ENCODE results near the gene TIE1.
A peak's percentile ranks its signal among the peaks of the same experiment; 100 is the strongest.
"Not testable (repeated sequence)": the region's sequence is repeated elsewhere in the genome, so short reads cannot be mapped to it uniquely, and the experiment has no call there.

Gene TIE1

DNA sequence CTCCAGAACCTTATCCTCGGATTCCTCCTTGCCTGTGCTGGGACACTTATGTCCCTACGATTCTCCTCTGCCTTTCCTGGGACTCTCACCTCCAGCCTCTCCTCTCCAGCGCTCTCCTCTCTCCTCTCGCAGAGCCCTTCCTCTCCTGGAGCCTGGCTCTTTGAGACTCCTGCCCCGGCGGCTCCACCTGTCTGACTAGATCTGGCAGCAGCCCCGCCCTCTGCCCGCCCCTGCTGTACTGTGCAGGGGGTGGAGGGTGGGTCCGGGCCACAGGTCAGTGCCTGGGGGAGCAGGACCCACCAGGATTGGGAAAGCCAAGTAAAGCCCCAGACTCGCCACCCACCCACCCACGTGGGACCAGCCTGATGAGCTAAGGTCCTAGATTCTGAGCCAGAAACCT is 65.4 kb downstream of the TIE1 start:
- peak; percentile 98 for DNase-seq

DNA sequence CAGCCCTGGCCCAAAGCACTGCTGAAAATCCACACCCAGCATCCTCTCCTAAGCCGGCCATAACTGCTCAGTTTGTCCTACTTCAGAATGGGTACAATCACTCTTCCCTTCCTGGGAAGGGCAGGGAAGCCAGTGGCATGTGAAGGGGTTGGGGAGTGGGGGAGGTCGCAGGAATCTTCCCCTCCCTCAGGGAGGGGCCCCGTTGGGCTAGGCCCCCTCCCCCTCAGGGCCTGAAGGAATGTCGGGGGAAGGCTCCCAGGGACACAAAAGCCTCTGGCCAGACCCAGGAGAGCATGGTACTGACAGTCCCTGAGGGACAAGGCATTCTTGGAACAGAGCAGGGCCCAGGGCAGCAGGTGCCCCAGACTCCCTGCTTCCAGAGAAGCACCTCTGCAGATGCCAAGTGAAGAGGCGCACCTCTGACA is 65.8 kb downstream of the TIE1 start:
- DNase-seq = peak; percentile 89

DNA sequence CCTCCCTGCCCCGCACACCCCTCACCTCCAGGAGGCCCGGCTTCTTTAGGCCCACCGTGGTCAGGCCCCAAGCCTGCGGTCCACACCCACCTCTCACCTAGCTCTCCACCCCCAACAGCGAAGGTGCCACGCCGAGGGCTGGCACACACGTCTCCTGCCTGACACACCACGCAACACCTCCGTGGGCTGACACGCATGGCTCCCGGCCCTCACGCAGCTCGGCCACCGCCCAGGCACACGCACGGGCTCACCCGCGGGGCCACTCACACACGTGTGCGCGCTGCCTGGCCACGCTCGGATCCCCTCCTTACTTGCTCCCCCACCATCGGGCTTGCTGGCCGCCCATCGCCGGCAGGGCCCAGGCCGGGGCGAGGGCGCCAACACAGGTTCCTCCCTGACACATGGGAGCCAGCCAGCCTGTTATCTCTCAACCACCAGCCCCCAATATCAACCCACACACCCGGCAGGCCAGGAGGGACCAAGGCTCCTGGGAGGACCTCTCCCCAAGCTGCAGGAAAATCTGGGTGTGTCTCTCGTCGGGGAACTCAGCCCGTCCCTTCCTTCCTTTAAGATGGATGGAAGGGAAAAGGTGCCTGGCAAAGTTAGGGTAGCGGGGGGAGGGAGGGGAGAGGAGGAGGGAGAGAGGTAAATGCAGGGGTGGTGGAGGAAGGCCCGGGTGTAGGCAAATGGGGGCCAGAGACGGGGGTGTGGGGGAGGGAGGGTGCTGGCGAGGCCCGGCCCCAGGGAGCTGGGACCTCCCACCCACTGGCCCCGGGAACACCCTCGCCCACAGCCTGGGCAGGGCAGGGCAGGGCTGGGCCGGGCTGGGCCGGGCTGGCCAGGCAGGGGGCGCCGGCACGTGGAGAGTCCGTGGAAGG is 66.5 kb downstream of the TIE1 start:
- peak; percentile 97 for DNase-seq

DNA sequence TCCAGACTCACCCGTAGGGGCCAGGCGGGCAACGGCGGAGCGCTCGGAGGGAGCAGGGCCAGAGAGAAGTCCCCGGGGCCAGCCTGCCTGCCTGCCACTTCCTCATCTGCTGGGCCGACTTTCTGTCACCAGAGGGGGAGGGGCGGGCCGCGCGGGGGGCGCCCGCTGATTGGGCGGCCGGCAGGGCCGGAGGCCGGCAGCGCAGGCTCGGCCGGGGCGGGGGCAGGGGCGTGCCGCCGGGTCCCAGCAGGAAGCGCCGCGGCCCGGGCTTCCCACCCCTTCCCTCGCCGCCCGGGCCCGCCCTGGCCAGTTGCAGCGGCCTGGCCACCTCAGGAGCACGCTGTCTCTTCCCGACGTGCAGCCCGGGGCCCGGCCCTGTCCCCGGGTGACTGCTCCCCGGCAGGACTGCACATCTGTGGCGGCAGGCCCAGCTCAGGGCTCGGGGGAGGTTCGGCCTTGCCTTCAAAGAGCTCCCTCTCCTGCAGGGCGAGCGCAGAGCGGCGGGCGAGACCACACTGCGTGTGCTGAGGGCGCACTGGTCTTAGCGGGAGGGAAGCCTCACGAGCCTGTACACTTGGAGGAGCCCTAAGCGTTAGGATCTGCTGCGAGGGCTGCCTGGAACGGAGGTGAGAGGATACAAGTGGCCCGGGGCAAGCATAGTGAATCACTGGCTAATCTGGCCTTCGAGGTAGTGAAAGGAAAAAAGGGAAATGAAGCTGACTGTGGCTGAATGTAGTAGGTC is 67.3 kb downstream of the TIE1 start, which contains the start of gene ELOVL1:
TSS of gene ELOVL1 (minus strand) at position 108 of the 742 bp plus-strand sequence. CDS start 2,402 bp downstream, outside the sequence.
- peak; percentile 100 for DNase-seq

DNA sequence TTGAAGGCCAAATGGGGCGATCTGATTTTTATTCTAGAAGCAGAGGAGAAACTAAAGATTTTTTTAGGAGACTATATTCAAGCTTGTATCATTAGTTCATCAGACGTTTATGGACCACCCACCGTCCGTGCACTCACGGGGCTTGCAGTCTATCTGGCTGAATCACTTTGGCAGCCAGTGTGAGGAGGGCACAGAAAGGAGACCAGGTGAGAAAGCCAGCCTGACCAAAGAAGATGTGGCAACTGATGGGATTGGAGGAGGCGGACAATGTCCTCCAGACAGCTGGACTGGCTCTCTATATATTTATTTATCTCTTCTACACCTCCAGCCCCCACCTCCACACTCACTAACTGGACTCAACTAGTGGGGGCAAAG is 67.9 kb downstream of the TIE1 start:
- DNase-seq = no peak

DNA sequence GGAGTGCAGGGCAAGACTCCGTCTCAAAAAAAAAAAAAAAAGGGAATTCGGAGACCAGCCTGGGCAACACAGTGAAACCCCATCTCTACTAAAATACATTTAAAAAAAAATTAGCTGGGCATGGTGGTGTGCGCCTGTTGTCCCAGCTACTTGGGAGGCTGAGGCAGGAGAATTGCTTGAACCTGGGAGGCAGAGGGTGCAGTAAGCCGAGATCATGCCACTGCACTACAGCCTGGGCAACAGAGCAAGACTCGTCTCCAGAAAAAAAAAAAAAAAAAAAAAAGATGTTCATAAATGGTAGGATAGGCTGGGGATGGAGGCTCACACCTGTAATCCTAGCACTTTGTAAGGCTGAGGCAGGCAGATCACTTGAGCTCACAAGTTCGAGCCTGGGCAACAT is 69.0 kb downstream of the TIE1 start:
- DNase-seq = not testable (repeated sequence)

DNA sequence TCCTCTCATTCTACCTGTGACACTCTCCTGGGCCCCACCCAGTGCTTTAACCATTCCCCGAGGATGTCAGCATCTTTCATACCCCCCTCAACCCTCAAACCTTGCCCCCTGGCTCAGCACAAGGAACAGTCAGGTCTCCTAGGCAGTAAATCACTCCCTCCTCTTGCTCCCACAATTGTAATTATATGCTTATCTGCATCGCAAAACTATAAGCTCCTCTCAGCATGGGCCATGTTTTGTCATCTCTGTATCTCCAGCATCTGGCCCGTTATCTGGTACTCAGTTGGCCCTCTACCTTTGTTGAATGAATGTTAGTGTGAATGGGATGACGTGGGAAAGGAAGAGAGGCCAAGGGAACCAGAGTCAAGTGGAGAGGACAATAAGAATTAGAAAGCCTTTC is 69.8 kb downstream of the TIE1 start:
- DNase-seq = no peak

DNA sequence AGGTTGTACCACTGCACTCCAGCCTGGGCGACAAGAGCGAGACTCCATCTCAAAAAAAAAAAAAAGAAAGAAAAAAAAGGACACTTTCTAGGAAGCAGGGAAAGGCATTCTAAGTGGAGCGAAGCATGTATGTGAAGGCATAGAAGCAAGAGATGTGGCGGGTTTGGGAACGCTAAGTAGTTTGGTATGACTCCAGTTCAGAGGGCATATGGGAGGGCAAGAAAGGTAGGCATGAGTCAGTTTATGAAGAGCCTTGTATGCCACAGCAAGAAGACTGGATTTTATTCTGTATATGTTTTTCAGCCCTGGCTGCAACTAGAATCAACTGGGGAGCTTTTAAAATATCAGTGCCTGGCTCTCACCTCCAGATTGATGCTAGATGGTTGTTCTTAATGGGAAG is 71.4 kb downstream of the TIE1 start:
- no peak for DNase-seq

All from NCI-H510A treated with DMSO at 0.1 percent for 48 hours (cell line).